ENCODE measurements around the gene GPR78. TPM values are rescaled to one million over a fixed set of nuclear protein-coding genes. Genes with fewer than 3 reads are reported as not detected.

Gene GPR78
- total and polyA plus RNA-seq, 2 of the 4 experiments (the other 2 are of a cell fraction): under 0.01 to 0.10 TPM

- no peak for TF ChIP-seq CEBPB (IDR thresholded peaks at IDR 0.05; ENCODE audit: low read depth, low read length)
Measured at GRCh38 chr4:8571702-8572685, 8.2 kb upstream of the GPR78 start (continued).

- no peaks in the 10 kb centered on the region for H3K36me3 ChIP-seq (ENCODE audit: control insufficient read depth, insufficient read depth, low read length)
- H3K4me3 ChIP-seq (ENCODE audit: insufficient read depth, low read depth, low read length): no peak overlapping the region
- H2BK5ac ChIP-seq (ENCODE audit: low read depth, low read length, poor library complexity, severe bottlenecking): no peak overlapping the region
- WGBS, 2 experiments (ENCODE audit: extremely low coverage in 2 of 2, insufficient read length in 1 of 2): 80% methylated on average over 1 of the region's 5 CpGs; no CpG with 5 or more reads in 1 of the 2 experiments
- no peak overlapping the region for H4K91ac ChIP-seq (ENCODE audit: insufficient read depth, low read depth, low read length)
- no peak overlapping the region for H3K27ac ChIP-seq (ENCODE audit: insufficient read depth, low read length)
- H3K9ac ChIP-seq (ENCODE audit: low read depth, low read length): no peak overlapping the region
- no peaks in the 10 kb centered on the region for H3K4me1 ChIP-seq (ENCODE audit: control insufficient read depth, insufficient read depth, low read length)
- no peaks in the 10 kb centered on the region for H3K9me3 ChIP-seq (ENCODE audit: control insufficient read depth, insufficient read depth, low read length)
- H2AK5ac ChIP-seq (ENCODE audit: low read depth, low read length): no peak overlapping the region
- peaks cover 34% of the 10 kb centered on the region for H3K27me3 ChIP-seq (ENCODE audit: control insufficient read depth, insufficient read depth, low read length)
- H3K79me1 ChIP-seq (ENCODE audit: low read depth in 1 of 2, low read length in 2 of 2): no peaks in the 10 kb centered on the region
- POLR2A ChIA-PET (ENCODE audit: unreplicated experiment): no interaction called here
- H4K5ac ChIP-seq (ENCODE audit: low read depth, low read length): no peak overlapping the region
- no peak overlapping the region for H2BK15ac ChIP-seq (ENCODE audit: low read depth, low read length)
- no peak overlapping the region for H3K4me2 ChIP-seq (ENCODE audit: low read depth, low read length)
- H4K8ac ChIP-seq (ENCODE audit: low read depth in 2 of 2, low read length in 2 of 2): no peak overlapping the region
- H2AFZ ChIP-seq (replicated peaks; ENCODE audit: low read length, poor library complexity): no peak overlapping the region
- BruUV-seq (replicated peaks): no TSS peak
- no peak overlapping the region for H3K14ac ChIP-seq (replicated peaks; ENCODE audit: low read depth, low read length)
- dilution Hi-C loops (cut with HindIII; ENCODE audit: low sequenced_read_pairs, unreplicated experiment) (no loop called here), in situ Hi-C loops (cut with MboI; ENCODE audit: low sequenced_read_pairs) (no loop called here), intact Hi-C loops (cut with micrococcal nuclease) (no loop called here)
- CTCF ChIA-PET: interaction anchor here (0.6 kb wide), 1 partner anchor 17 kb away, joined by 3 read pairs; no protein-coding TSS in a partner anchor
- no peak overlapping the region for H3K4ac ChIP-seq (ENCODE audit: low read depth, low read length)
- no peak overlapping the region for H3K18ac ChIP-seq (ENCODE audit: low read depth, low read length)
- H3K9me1 ChIP-seq (ENCODE audit: insufficient read depth, low read length): no peaks in the 10 kb centered on the region
- ATAC-seq (ENCODE audit: low read depth): no peak
- H3K56ac ChIP-seq (ENCODE audit: extremely low read depth, insufficient read depth, low read length): no peak overlapping the region
- no peak for DNase-seq
- no peak for TF ChIP-seq BHLHE40 (IDR thresholded peaks at IDR 0.05; ENCODE audit: low read depth, low read length)
- no peaks in the 10 kb centered on the region for H4K20me1 ChIP-seq (ENCODE audit: insufficient read depth, low read length)
- H2AK9ac ChIP-seq (replicated peaks; ENCODE audit: low read depth, low read length, poor library complexity): no peak overlapping the region
- no peak overlapping the region for H2BK120ac ChIP-seq (ENCODE audit: low read depth, low read length)
- H2BK20ac ChIP-seq (ENCODE audit: low read depth, low read length): no peak overlapping the region
- no peak overlapping the region for H3K23ac ChIP-seq (ENCODE audit: low read depth, low read length)
Measured at GRCh38 chr4:8573266-8573665, 6.9 kb upstream of the GPR78 start.

Data from IMR-90 (cell line).